ENCODE measurements around the gene PRICKLE2. TPM values are rescaled to one million over a fixed set of nuclear protein-coding genes. Genes with fewer than 3 reads are reported as not detected.

The PRICKLE2 gene
- total RNA-seq, 2 experiments from 2014 or later: not detected

DNA sequence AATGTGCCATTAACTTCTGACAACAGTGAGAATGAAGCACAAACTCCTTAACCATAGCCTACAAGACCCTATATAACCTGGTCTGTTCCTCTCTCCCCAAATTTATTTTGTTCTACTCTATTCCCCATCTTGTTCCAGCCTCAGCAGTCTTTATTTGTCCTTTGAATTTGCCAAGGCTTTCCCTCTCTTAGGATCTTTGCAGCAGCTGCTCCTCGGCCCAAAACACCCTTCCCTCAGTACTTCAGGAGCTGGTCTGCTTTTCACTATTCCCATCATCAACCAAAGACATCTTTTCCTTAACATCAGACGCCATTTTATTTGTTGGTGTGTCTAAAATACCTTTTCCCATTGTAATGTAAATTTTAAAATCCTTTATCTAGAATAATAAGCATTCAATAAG, 10.2 kb downstream of the PRICKLE2 start:
- CTCF ChIA-PET: no interaction called here

DNA sequence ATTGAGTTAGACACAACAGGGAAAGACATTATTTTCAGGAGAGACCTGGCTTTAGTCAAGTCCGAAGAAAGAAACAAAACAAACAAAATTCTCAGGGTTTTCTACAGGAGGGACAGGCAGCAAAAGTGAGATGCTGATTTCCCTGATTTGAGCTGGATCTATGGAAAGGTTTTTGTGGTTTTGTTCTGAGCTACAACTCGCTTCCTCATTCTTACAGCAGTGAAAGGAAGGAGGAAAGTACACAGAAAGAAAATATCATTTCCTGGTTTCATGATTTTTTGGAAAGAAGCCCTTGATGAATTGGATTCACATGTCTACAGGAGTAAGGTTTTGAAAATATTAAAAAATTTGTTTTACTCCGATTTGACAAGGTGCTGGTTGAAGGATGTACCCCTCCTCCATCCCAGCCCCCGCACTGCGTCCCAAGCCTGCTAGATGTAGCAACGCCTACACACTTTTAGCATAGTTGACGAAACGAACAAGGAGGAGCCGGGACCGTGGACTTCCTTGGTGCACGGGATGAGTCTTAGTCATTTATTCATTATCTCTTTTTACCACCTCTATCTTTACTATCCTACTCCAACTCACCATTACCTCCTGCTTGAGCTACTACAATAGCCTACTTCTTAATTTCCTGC, 10.8 kb downstream of the PRICKLE2 start:
- no peak overlapping the region for H3K4me3 Mint-ChIP-seq
- H3K36me3 Mint-ChIP-seq (ENCODE audit: low read depth): no peaks in the 10 kb centered on the region
- POLR2A ChIA-PET: no interaction called here
- no peaks in the 10 kb centered on the region for H3K9me3 Mint-ChIP-seq (ENCODE audit: low read depth)
- H3K27ac Mint-ChIP-seq: no peak overlapping the region
- H3K27me3 Mint-ChIP-seq: peaks cover 3% of the 10 kb centered on the region
- intact Hi-C loops (cut with DNase I, micrococcal nuclease): no loop called here
- no peak for DNase-seq
- no peak for ATAC-seq
- CTCF ChIA-PET: no interaction called here
- H3K4me1 Mint-ChIP-seq: no peaks in the 10 kb centered on the region

More for the DNA sequence above, 10.2 kb downstream of the PRICKLE2 start:
- Mint-ChIP-seq H3K4me1 (no peaks in the 10 kb centered on the region), H3K27me3 (peaks cover 3% of the 10 kb centered on the region), H3K27ac (no peak overlapping the region), H3K36me3 (ENCODE audit: low read depth) (no peaks in the 10 kb centered on the region), H3K4me3 (no peak overlapping the region), H3K9me3 (ENCODE audit: low read depth) (no peaks in the 10 kb centered on the region)
- ATAC-seq (no peak), DNase-seq (no peak)
- POLR2A ChIA-PET: no interaction called here
- intact Hi-C loops (cut with DNase I, micrococcal nuclease): no loop called here

DNA sequence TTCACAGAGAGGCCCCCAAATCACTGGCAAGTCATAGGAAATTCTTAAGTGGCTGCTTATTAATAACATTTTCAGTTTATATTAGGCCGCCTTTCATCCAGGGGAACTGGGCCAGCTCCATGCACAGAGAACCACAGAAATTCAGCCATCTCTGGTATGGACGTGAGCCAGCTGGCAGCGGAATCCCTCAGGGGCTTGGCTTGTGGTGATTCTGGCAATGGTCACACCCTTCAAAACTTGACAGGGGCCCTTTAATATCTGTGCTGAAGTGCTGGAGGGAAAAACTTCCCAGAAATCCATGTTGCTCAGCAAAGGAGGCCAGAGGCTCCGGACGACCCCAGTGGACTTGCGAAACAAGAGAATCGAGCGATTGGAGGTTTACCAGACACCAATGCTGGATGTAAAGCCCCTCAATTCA, 11.3 kb downstream of the PRICKLE2 start:
- H3K4me3 Mint-ChIP-seq: no peak overlapping the region
- H3K4me1 Mint-ChIP-seq: no peaks in the 10 kb centered on the region
- intact Hi-C loops (cut with DNase I, micrococcal nuclease): no loop called here
- POLR2A ChIA-PET: no interaction called here
- H3K36me3 Mint-ChIP-seq (ENCODE audit: low read depth): no peaks in the 10 kb centered on the region
- CTCF ChIA-PET: no interaction called here
- H3K9me3 Mint-ChIP-seq (ENCODE audit: low read depth): no peaks in the 10 kb centered on the region
- H3K27ac Mint-ChIP-seq: no peak overlapping the region
- no peak for ATAC-seq
- no peak for DNase-seq
- H3K27me3 Mint-ChIP-seq: peaks cover 3% of the 10 kb centered on the region

DNA sequence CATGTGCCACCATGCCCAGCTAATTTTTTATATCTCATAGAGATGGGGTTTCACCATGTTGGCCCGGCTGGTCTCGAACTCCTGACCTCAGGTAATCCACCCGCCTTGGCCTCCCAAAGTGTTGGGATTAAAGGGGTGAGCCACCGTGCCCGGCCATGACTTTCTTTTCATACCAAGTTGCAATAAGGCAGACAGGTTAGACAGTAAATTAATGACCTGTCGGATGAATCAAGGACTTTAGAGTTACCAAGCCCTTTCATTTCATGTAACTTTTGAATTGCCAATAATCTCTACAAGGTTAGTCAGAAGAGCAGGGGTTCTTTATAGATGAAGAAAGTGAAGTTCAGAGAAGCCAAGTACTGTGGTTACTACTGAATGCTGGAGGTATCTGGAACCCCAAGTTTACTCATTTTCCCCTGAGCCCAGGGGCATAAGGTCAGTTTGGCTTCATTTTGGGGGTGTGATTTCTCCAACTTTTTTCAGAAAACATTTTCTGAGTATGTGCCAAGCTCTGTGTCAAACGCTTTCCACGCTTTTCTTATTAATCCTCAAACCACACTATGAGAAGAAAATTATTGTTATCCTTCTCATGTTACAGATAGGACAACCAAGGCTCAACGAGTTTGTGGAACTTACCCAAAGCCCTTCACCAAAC, 11.9 kb downstream of the PRICKLE2 start:
- H3K36me3 Mint-ChIP-seq (ENCODE audit: low read depth): no peaks in the 10 kb centered on the region
- DNase-seq: no peak

DNA sequence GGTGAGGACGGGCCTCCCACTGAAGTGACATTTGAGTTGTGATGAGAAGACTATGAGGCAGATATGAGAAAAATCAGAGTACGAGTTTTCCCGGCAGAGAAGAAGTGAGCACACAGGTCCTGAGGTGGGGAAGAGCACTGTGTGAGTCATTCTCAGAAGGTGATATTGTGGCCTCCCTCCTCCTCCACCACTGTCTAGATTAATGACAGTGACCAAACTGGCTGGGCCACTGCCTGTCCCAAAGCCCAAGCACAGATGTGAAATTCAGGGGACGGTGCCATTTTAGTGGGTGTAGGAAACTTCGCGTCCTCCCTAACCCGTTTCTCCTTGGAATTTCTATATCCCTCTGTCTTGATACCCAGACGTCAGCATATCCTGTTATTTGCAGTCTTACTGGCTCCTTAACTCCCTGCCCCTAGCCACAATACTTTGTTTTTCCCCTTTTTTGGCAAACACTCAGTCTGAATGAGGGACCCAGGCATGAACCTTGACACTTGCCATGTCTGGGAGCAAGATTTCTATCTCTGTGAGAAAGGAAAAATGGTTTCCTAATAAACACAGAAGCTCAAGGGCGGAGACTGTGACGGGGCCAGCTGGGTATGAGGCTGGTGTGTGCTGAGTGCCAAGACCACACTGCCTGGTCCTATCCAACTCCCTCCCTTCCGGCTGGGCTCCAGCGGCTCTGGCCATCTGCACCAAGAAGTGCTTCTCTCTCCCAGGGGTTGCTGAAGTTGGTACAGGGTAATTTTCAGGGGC, 15.2 kb downstream of the PRICKLE2 start:
- H3K27me3 Mint-ChIP-seq: peaks cover 3% of the 10 kb centered on the region
- CTCF ChIA-PET: no interaction called here
- no peak overlapping the region for H3K27ac Mint-ChIP-seq
- ATAC-seq (no peak), DNase-seq (no peak)
- H3K4me1 Mint-ChIP-seq: no peaks in the 10 kb centered on the region
- H3K36me3 Mint-ChIP-seq (ENCODE audit: low read depth): no peaks in the 10 kb centered on the region
- H3K4me3 Mint-ChIP-seq: no peak overlapping the region
- intact Hi-C loops (cut with DNase I, micrococcal nuclease): no loop called here
- POLR2A ChIA-PET: no interaction called here
- H3K9me3 Mint-ChIP-seq (ENCODE audit: low read depth): no peaks in the 10 kb centered on the region

More for the DNA sequence above, 11.9 kb downstream of the PRICKLE2 start:
- Mint-ChIP-seq H3K4me3 (no peak overlapping the region), H3K27ac (no peak overlapping the region), H3K4me1 (no peaks in the 10 kb centered on the region), H3K9me3 (ENCODE audit: low read depth) (no peaks in the 10 kb centered on the region), H3K27me3 (peaks cover 3% of the 10 kb centered on the region)
- no peak for ATAC-seq
- ChIA-PET POLR2A (no interaction called here), CTCF (interaction anchor here (0.6 kb wide), 1 partner anchor 88 kb away, joined by 4 read pairs; no protein-coding TSS in a partner anchor)
- intact Hi-C loops (cut with DNase I, micrococcal nuclease): no loop called here

DNA sequence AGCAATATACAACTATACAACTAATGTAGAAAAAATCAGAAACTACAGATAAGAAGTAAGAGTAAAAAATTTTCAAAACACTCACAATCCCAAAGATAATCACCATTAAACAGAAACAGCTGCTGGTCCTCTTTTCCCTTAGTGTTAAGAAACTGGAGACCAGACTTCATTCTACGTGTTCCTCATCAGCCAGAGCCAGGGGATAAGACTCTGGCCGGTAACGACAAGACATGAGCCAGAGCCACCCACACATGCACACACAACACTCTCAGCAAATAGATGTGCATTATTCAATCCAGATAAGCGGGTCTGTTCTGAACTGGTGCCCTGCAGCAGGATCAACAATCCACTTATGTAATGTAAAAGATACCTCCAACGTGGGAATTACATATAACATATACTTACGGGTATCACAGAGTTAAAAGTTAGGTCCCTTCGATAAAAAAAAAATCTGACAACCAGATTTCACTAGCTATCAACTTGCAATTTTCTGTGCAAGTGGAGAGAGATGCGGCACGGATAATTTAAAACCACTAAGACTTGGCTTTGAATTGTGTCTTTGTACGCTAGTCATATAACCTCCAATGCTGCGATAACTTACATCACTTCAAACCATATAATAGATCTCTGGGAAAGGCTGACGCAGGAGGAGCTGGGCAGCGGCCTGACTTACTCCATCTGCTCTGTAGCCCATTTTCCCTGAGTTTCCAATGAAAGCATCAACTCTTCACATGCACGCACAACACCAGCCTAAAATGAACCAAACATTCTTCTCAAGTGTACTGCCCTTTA, 17.8 kb downstream of the PRICKLE2 start:
- intact Hi-C loops (cut with DNase I, micrococcal nuclease): no loop called here
- H3K36me3 Mint-ChIP-seq (ENCODE audit: low read depth): no peaks in the 10 kb centered on the region
- POLR2A ChIA-PET: no interaction called here
- H3K4me1 Mint-ChIP-seq: no peaks in the 10 kb centered on the region
- DNase-seq: no peak
- H3K4me3 Mint-ChIP-seq: no peak overlapping the region
- peaks cover 7% of the 10 kb centered on the region for H3K27me3 Mint-ChIP-seq
- H3K9me3 Mint-ChIP-seq (ENCODE audit: low read depth): no peaks in the 10 kb centered on the region
- no peak overlapping the region for H3K27ac Mint-ChIP-seq
- CTCF ChIA-PET: no interaction called here
- ATAC-seq: no peak

DNA sequence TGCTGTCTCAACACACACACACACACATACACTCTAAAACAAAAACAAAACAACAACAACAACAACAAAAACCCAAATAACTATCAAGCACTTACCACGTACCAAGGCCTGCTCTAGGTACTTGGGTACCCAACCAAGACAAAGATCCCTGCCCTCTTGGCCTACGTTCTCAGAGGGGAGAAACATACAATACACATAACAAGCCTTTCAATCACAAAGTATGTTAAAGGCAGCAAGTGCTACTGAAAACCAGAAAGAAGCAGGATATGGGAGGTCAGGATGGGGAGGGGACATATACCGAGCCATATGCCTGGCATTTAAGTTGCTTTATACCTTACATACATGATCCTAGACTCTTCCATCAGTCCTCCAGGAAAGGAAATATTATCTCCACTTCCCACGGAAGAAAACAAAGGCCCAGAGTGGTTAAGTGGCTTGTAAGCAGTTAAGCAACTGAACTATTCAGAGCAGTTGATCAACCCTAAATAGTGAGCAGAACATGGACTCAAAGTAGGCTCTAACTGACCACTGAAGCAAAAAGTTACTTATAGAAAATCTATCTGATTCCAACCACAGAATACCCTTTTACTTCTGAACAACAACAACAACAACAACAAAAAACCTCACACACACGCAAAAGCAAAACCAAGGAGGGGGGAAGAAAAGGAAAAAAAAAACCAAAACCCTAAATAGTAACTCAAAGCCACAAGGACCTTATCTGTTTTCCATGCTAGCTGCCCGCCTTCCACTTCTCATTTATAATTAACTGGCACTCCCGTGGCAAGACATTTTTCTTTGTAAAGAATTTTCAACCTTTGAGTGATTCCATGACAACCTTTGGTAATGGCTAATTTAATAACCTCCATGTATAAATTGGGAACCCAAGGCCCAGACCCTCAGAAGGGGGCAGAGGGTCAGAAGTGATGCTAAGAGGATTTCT, 21.0 kb downstream of the PRICKLE2 start:
- Mint-ChIP-seq H3K4me3 (no peak overlapping the region), H3K9me3 (ENCODE audit: low read depth) (no peaks in the 10 kb centered on the region), H3K4me1 (no peaks in the 10 kb centered on the region), H3K27me3 (peaks cover 7% of the 10 kb centered on the region), H3K27ac (no peak overlapping the region), H3K36me3 (ENCODE audit: low read depth) (no peaks in the 10 kb centered on the region)
- no peak for ATAC-seq
- no peak for DNase-seq
- intact Hi-C loops (cut with DNase I, micrococcal nuclease): no loop called here
- POLR2A ChIA-PET: no interaction called here
- CTCF ChIA-PET: no interaction called here

DNA sequence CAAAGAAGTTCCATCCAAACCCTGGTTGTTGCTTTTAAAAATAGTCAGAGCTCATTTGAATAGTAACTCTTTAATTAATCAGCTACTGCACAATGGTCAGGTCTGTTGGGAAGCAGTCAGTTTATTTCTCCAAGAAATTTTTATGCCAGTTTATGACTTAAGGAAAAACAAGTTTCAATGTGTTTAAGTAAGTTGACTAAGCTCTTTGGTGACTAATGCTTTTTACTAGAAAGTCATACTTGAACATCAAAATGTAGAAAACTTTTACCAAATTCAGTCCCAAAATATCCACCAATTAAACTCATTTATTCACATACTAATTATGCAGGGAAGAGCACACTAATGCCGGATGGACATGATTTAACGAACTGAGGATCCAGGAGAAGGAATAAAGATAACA, 22.1 kb downstream of the PRICKLE2 start:
- peaks cover 7% of the 10 kb centered on the region for H3K27me3 Mint-ChIP-seq
- no peaks in the 10 kb centered on the region for H3K9me3 Mint-ChIP-seq (ENCODE audit: low read depth)
- H3K27ac Mint-ChIP-seq: no peak overlapping the region
- ATAC-seq (no peak), DNase-seq (no peak)
- H3K36me3 Mint-ChIP-seq (ENCODE audit: low read depth): no peaks in the 10 kb centered on the region
- ChIA-PET POLR2A (no interaction called here), CTCF (no interaction called here)
- intact Hi-C loops (cut with DNase I, micrococcal nuclease): no loop called here
- H3K4me3 Mint-ChIP-seq: no peak overlapping the region
- H3K4me1 Mint-ChIP-seq: no peaks in the 10 kb centered on the region

DNA sequence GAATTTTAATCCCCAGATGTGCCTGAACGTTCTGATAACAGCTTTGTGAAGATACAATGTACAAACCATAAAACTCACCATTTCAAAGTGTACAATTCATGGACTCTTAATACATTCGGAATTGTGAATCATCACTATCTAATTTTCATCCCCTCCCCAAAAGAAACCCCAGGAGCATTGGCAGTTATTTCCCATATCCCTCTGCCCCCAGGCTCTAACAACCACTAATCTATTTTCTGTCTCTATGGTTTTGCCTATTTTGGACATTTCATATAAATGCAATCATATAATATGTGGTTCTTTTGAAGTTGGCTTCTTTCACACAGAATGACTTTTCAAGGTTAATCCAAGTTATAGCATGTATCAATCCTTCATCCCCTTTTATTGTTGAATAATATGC, 25.3 kb downstream of the PRICKLE2 start:
- CTCF ChIA-PET: interaction anchor here (0.7 kb wide), 1 partner anchor 42 kb away, joined by 3 read pairs; no protein-coding TSS in a partner anchor

DNA sequence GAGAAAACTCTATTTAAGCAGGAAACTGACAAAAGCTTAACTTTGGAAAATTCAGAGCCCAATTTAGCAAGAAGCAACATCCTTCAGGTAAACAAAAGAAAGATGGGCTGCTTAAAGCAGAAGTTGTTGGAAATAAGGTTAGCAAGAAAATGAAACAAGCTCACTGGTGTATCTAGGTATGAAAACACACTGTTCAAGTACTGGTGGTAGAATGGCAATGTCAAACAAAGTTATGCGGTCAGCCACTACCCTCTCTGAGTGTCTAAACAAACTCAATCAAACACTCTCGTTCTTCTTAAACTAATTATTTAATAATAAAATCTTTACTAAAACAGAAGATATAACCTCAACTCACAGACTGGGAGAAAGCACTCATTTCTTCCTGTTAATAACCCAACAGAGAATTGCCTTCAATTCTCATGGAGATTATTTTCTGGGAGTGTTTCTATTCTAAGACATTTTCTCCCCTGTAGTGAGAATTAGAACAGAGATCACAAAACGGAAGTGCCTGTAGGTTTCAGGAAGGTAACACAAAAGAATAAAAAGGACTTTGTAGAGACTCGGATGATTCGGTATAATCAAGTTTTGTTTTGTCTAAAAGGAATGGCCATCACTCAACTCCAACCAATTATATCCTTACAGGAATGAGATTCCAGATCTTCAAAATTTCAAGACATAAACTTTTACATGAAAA, 28.9 kb downstream of the PRICKLE2 start:
- Mint-ChIP-seq H3K4me3 (no peak overlapping the region), H3K36me3 (ENCODE audit: low read depth) (no peaks in the 10 kb centered on the region), H3K27me3 (peaks cover 2% of the 10 kb centered on the region), H3K9me3 (ENCODE audit: low read depth) (peaks cover 2% of the 10 kb centered on the region), H3K27ac (no peak overlapping the region), H3K4me1 (no peaks in the 10 kb centered on the region)
- intact Hi-C loops (cut with DNase I, micrococcal nuclease): no loop called here
- ChIA-PET CTCF (no interaction called here), POLR2A (no interaction called here)
- DNase-seq: no peak
- no peak for ATAC-seq

More for the DNA sequence above, 25.3 kb downstream of the PRICKLE2 start:
- POLR2A ChIA-PET: no interaction called here
- ATAC-seq (no peak), DNase-seq (no peak)
- H3K4me3 Mint-ChIP-seq: no peak overlapping the region
- no peaks in the 10 kb centered on the region for H3K4me1 Mint-ChIP-seq
- H3K27me3 Mint-ChIP-seq: peaks cover 9% of the 10 kb centered on the region
- intact Hi-C loops (cut with DNase I, micrococcal nuclease): no loop called here
- H3K36me3 Mint-ChIP-seq (ENCODE audit: low read depth): no peaks in the 10 kb centered on the region
- no peak overlapping the region for H3K27ac Mint-ChIP-seq
- peaks cover 2% of the 10 kb centered on the region for H3K9me3 Mint-ChIP-seq (ENCODE audit: low read depth)
